H9 (cell line): Measurements from ENCODE around the gene ARHGAP26. TPM values are rescaled to one million over a fixed set of nuclear protein-coding genes. Genes with fewer than 3 reads are reported as not detected.

Source experiments
- DNase-seq: peaks from one replicate; pipeline ENCODE4 v3.0.0-alpha.2; 2017
- H2AFZ ChIP-seq: one replicate; pipeline ENCODE4 v1.6.1; 2013; ENCODE audit warnings: mild to moderate bottlenecking, low read length, control low read depth, moderate library complexity
- H2AK5ac ChIP-seq: 2 replicates; pipeline ENCODE4 v1.6.1; 2013; ENCODE audit warnings: low read length, control low read depth, mixed read lengths; ENCODE audit not compliant: insufficient read length
- H2BK120ac ChIP-seq: one replicate; pipeline ENCODE4 v1.6.1; 2013; ENCODE audit warnings: low read depth, mild to moderate bottlenecking, low read length, control low read depth, inconsistent platforms; ENCODE audit not compliant: poor library complexity, severe bottlenecking
- H2BK12ac ChIP-seq: 2 replicates; pipeline ENCODE4 v1.6.1; 2013; ENCODE audit warnings: low read length, control low read depth, mixed read lengths, low read depth; ENCODE audit not compliant: insufficient read length
- H2BK15ac ChIP-seq: 2 replicates; pipeline ENCODE4 v1.6.1; 2013; ENCODE audit warnings: low read depth, low read length, control low read depth
- H2BK20ac ChIP-seq: one replicate; pipeline ENCODE4 v1.6.1; 2013; ENCODE audit warnings: low read depth, mild to moderate bottlenecking, low read length, control low read depth, inconsistent platforms; ENCODE audit not compliant: poor library complexity, severe bottlenecking
- H2BK5ac ChIP-seq: 2 replicates; pipeline ENCODE4 v1.6.1; 2013; ENCODE audit warnings: low read length, control low read depth, mixed read lengths; ENCODE audit not compliant: insufficient read length
- H3K14ac ChIP-seq: 2 replicates; pipeline ENCODE4 v1.6.1; 2013; ENCODE audit warnings: low read length, control low read depth; ENCODE audit not compliant: insufficient read depth
- H3K18ac ChIP-seq: 2 replicates; pipeline ENCODE4 v1.6.1; 2013; ENCODE audit warnings: low read depth, mild to moderate bottlenecking, mixed read lengths, low read length, control low read depth; ENCODE audit not compliant: insufficient read length
- H3K23ac ChIP-seq: 2 replicates; pipeline ENCODE4 v1.6.1; 2013; ENCODE audit warnings: low read length, control low read depth, mixed read lengths, low read depth; ENCODE audit not compliant: insufficient read length
- H3K23me2 ChIP-seq: 2 replicates; pipeline ENCODE4 v1.6.1; 2013; ENCODE audit warnings: low read depth, mild to moderate bottlenecking, mixed read lengths, low read length, control low read depth; ENCODE audit not compliant: insufficient read length, poor library complexity, severe bottlenecking
- H3K27ac ChIP-seq: 2 replicates; pipeline ENCODE4 v1.5.1; 2013; ENCODE audit warnings: low read length, control low read depth, mixed read lengths, low read depth; ENCODE audit not compliant: insufficient read length
- H3K27me3 ChIP-seq: 2 replicates; pipeline ENCODE4 v1.6.1; 2013; ENCODE audit warnings: low read length, control low read depth, inconsistent platforms; ENCODE audit not compliant: insufficient read depth
- H3K4ac ChIP-seq: 2 replicates; pipeline ENCODE4 v1.6.1; 2013; ENCODE audit warnings: low read depth, mild to moderate bottlenecking, control low read depth, inconsistent platforms, low read length, moderate library complexity
- H3K4me1 ChIP-seq: 2 replicates; pipeline ENCODE4 v1.6.1; 2013; ENCODE audit warnings: low read length, control low read depth, inconsistent platforms; ENCODE audit not compliant: insufficient read depth
- H3K4me2 ChIP-seq: 2 replicates; pipeline ENCODE4 v1.6.1; 2013; ENCODE audit warnings: low read length, control low read depth, mixed read lengths; ENCODE audit not compliant: insufficient read length, insufficient read depth
- H3K56ac ChIP-seq: 2 replicates; pipeline ENCODE4 v1.6.1; 2013; ENCODE audit warnings: low read depth, mild to moderate bottlenecking, mixed read lengths, low read length, control low read depth; ENCODE audit not compliant: insufficient read length
- H3K79me1 ChIP-seq: 2 replicates; pipeline ENCODE4 v1.6.1; 2013; ENCODE audit warnings: low read depth, mild to moderate bottlenecking, moderate library complexity, low read length, control low read depth, inconsistent platforms; ENCODE audit not compliant: insufficient read depth, poor library complexity, severe bottlenecking
- H3K79me2 ChIP-seq: 2 replicates; pipeline ENCODE4 v1.6.1; 2013; ENCODE audit warnings: low read length, control low read depth, inconsistent platforms; ENCODE audit not compliant: insufficient read depth
- H3K9ac ChIP-seq: 2 replicates; pipeline ENCODE4 v1.6.1; 2013; ENCODE audit warnings: low read length, control low read depth, mixed read lengths; ENCODE audit not compliant: insufficient read length; ENCODE audit errors: extremely low read depth
- H3K9me3 ChIP-seq: one replicate; pipeline ENCODE4 v1.6.1; 2013; ENCODE audit warnings: low read depth, low read length, inconsistent platforms; ENCODE audit not compliant: control insufficient read depth
- H3T11ph ChIP-seq: one replicate; pipeline ENCODE4 v1.6.1; 2013; ENCODE audit warnings: mild to moderate bottlenecking, low read length, control low read depth, inconsistent platforms
- H4K20me1 ChIP-seq: one replicate; pipeline ENCODE4 v1.6.1; 2013; ENCODE audit not compliant: control insufficient read depth, insufficient read length, insufficient read depth
- H4K5ac ChIP-seq: 2 replicates; pipeline ENCODE4 v1.6.1; 2013; ENCODE audit warnings: low read depth, mild to moderate bottlenecking, mixed read lengths, low read length, control low read depth; ENCODE audit not compliant: insufficient read length
- H4K8ac ChIP-seq: replicated peaks from 2 replicates; pipeline ENCODE4 v1.6.1; 2013; ENCODE audit warnings: low read length, control low read depth, mixed read lengths, low read depth; ENCODE audit not compliant: insufficient read length
- H4K91ac ChIP-seq: 2 replicates; pipeline ENCODE4 v1.6.1; 2013; ENCODE audit warnings: low read depth, mild to moderate bottlenecking, moderate library complexity, mixed read lengths, low read length, control low read depth; ENCODE audit not compliant: insufficient read length
- H3K27ac Mint-ChIP-seq, 3 experiments: 2 replicates in 2 of 3; 3 replicates in 1 of 3; pipeline ENCODE4 v1.8.0; 2020 to 2021; ENCODE audit warnings: mixed read lengths in 3 of 3, mild to moderate bottlenecking in 1 of 3, moderate library complexity in 1 of 3
- H3K27me3 Mint-ChIP-seq: 2 replicates; pipeline ENCODE4 v1.8.0; 2021; ENCODE audit warnings: low read depth, mild to moderate bottlenecking, moderate library complexity, mixed read lengths
- H3K36me3 Mint-ChIP-seq, 3 experiments: 2 replicates in 2 of 3; 3 replicates in 1 of 3; pipeline ENCODE4 v1.8.0; 2020 to 2021; ENCODE audit warnings: low read depth in 3 of 3, mixed read lengths in 3 of 3; ENCODE audit not compliant: insufficient read depth in 1 of 3
- H3K4me1 Mint-ChIP-seq, 2 experiments: 2 replicates each; pipeline ENCODE4 v1.8.0; 2020; ENCODE audit warnings: mixed read lengths in 2 of 2
- H3K4me3 Mint-ChIP-seq, 2 experiments: 2 replicates in 1 of 2; 3 replicates in 1 of 2; pipeline ENCODE4 v1.8.0; 2020 to 2021; ENCODE audit warnings: mild to moderate bottlenecking in 2 of 2, mixed read lengths in 2 of 2, moderate library complexity in 1 of 2
- H3K9me3 Mint-ChIP-seq, 2 experiments: 2 replicates in 1 of 2; 3 replicates in 1 of 2; pipeline ENCODE4 v1.8.0; 2020; ENCODE audit warnings: mild to moderate bottlenecking in 2 of 2, mixed read lengths in 2 of 2, moderate library complexity in 1 of 2
- CTCF ChIP-seq: fragments of 200-600 bp; sonication (generic); conservative IDR thresholded peaks from 3 replicates; pipeline ENCODE4 v1.8.0; 2021; ENCODE audit warnings: antibody characterized with exemption, mild to moderate bottlenecking
- WGBS: extraction: QIAGEN DNeasy Blood & Tissue Kit; methylation state at CpG from one replicate; pipeline ENCODE4 v1.1.7; 2013; ENCODE audit warnings: missing lambda C conversion rate, low lambda C conversion rate, mixed read lengths; ENCODE audit not compliant: insufficient read length; ENCODE audit errors: extremely low coverage; 5-methylcytosine and 5-hydroxymethylcytosine counted together
- total RNA-seq: library from RNA; stranded (reverse); gene quantifications from 2 replicates; pipeline ENCODE4 v1.2.1, GENCODE V29; 2021

The ARHGAP26 gene
- total RNA-seq, 1 experiment from 2014 or later, result 13.8 TPM

- Histone ChIP-seq H2BK5ac (no peak overlapping the region), H3K23me2 (no peaks in the 10 kb centered on the region), H3K23ac (no peak overlapping the region), H4K8ac (no peak overlapping the region), H3K9me3 (no peaks in the 10 kb centered on the region), H3T11ph (no peak overlapping the region), H2AK5ac (no peak overlapping the region), H2BK20ac (no peak overlapping the region), H2BK15ac (no peak overlapping the region), H2BK120ac (no peak overlapping the region), H3K79me1 (no peaks in the 10 kb centered on the region), H3K4me1 (no peaks in the 10 kb centered on the region; the same call in 1 of the 2 replicates), H3K9ac (no peak overlapping the region), H4K20me1 (no peaks in the 10 kb centered on the region), H4K5ac (no peak overlapping the region), H3K14ac (no peak overlapping the region), H4K91ac (no peak overlapping the region), H3K18ac (no peak overlapping the region), H3K27me3 (no peaks in the 10 kb centered on the region), H3K4me2 (no peak overlapping the region), H3K56ac (no peak overlapping the region), H3K27ac (no peak overlapping the region), H2AFZ (no peak overlapping the region), H3K4ac (no peak overlapping the region), H2BK12ac (no peak overlapping the region), H3K79me2 (no peaks in the 10 kb centered on the region)
- peaks cover 4 to 10% (median 7%) of the 10 kb centered on the region in 3 experiments; a peak in 6 of 7 replicates for H3K36me3 Mint-ChIP-seq
- no peaks in the 10 kb centered on the region; a peak in 2 of 5 replicates for H3K9me3 Mint-ChIP-seq
- TF ChIP-seq CTCF, result no peak
- no peak overlapping the region for H3K4me3 Mint-ChIP-seq
- H3K27ac Mint-ChIP-seq, result no peak overlapping the region
- WGBS, result no CpG with 5 or more reads among the region's 1 CpG
- peaks cover 31 to 32% of the 10 kb centered on the region in 2 experiments for H3K4me1 Mint-ChIP-seq
- DNase-seq, result no peak
- peaks cover 2% of the 10 kb centered on the region; the same call in 1 of the 2 replicates for H3K27me3 Mint-ChIP-seq
These were observed 316.4 kb downstream of the ARHGAP26 start for GRCh38 chr5:143086546-143086907.
